ENCODE measurements around the gene C5orf47. TPM values are rescaled to one million over a fixed set of nuclear protein-coding genes. Genes with fewer than 3 reads are reported as not detected.

C5orf47 gene
- total RNA-seq, 1 experiment from 2014 or later = 0.09 TPM

DNA sequence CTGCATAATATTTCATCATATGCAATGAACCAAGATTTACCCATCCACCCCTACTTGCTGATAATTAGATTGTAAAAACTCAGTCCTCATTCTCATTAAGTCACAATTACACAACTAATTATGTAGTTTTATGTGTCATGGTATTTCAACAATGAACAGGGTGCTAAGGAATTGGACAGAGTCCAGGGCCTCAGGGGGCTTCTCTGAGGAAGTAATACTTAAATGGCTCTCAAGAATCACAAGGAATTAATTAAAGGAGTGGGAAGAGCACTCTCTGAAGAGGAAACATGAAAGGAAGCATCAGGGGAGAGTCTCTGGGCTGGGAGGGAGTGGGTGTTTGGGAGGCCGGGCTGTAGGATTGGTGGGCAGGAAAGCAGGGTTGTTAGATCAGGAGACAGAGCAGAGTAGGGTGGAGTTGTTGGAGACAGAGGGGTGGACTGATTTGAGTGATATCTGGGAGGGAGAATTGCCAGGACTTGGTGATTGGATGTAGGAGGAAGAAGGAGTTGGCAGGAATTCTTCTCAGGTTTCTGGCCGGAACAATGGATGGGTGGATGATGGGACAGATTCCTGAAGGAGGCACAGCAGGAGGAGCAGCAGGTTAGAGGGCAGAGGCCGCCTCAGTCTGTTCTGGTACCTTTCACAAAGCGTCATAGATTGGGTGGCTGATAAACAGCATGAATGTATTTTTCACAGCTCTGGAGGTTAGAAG, 33.6 kb downstream of the C5orf47 start:
- Histone ChIP-seq H4K91ac (ENCODE audit: insufficient read length, low read depth, low read length) (no peak overlapping the region), H3K4me2 (ENCODE audit: insufficient read depth, insufficient read length, low read length) (no peak overlapping the region), H2BK5ac (ENCODE audit: insufficient read length, low read length) (no peak overlapping the region), H3K4me1 (ENCODE audit: insufficient read depth, low read length) (no peaks in the 10 kb centered on the region), H3K27me3 (ENCODE audit: insufficient read depth, low read length) (no peaks in the 10 kb centered on the region), H3K18ac (ENCODE audit: insufficient read length, low read depth, low read length) (no peak overlapping the region), H3K9ac (ENCODE audit: extremely low read depth, insufficient read length, low read length) (no peak overlapping the region), H3K23me2 (ENCODE audit: insufficient read length, low read depth, low read length, poor library complexity, severe bottlenecking) (no peaks in the 10 kb centered on the region), H2BK15ac (ENCODE audit: low read depth, low read length) (no peak overlapping the region), H3K4ac (ENCODE audit: low read depth, low read length) (no peak overlapping the region), H3K79me1 (ENCODE audit: insufficient read depth, low read depth, low read length, poor library complexity, severe bottlenecking) (no peaks in the 10 kb centered on the region), H3K79me2 (ENCODE audit: insufficient read depth, low read length) (no peaks in the 10 kb centered on the region), H3K9me3 (ENCODE audit: control insufficient read depth, low read depth, low read length) (no peaks in the 10 kb centered on the region), H2BK120ac (ENCODE audit: low read depth, low read length, poor library complexity, severe bottlenecking) (no peak overlapping the region), H2BK12ac (ENCODE audit: insufficient read length, low read depth, low read length) (no peak overlapping the region), H3K27ac (ENCODE audit: insufficient read length, low read depth, low read length) (no peak overlapping the region), H4K5ac (ENCODE audit: insufficient read length, low read depth, low read length) (no peak overlapping the region), H4K20me1 (ENCODE audit: control insufficient read depth, insufficient read depth, insufficient read length) (no peaks in the 10 kb centered on the region), H3K23ac (ENCODE audit: insufficient read length, low read depth, low read length) (no peak overlapping the region), H3K56ac (ENCODE audit: insufficient read length, low read depth, low read length) (no peak overlapping the region), H2AFZ (ENCODE audit: low read length) (no peak overlapping the region), H2AK5ac (ENCODE audit: insufficient read length, low read length) (no peak overlapping the region), H3T11ph (ENCODE audit: low read length) (no peak overlapping the region), H4K8ac (replicated peaks; ENCODE audit: insufficient read length, low read depth, low read length) (no peak overlapping the region), H2BK20ac (ENCODE audit: low read depth, low read length, poor library complexity, severe bottlenecking) (no peak overlapping the region), H3K14ac (ENCODE audit: insufficient read depth, low read length) (no peak overlapping the region; the same call in 1 of the 2 replicates)
- Mint-ChIP-seq H3K4me3 (peak overlapping the region in 1 of 2 experiments; percentile 28; a peak in 2 of 5 replicates), H3K4me1 (peaks cover 20 to 25% of the 10 kb centered on the region in 2 experiments), H3K27me3 (ENCODE audit: low read depth) (peaks cover 6% of the 10 kb centered on the region), H3K36me3 (ENCODE audit: insufficient read depth in 1 of 3, low read depth in 3 of 3) (peaks cover 0 to 21% (median 0%) of the 10 kb centered on the region in 3 experiments; a peak in 3 of 7 replicates), H3K27ac (peak overlapping the region in 2 of 3 experiments; percentile 12 to 30; a peak in 4 of 7 replicates), H3K9me3 (peaks cover 5 to 15% of the 10 kb centered on the region in 2 experiments; a peak in 4 of 5 replicates)
- no CpG with 5 or more reads among the region's 4 CpGs for WGBS (ENCODE audit: extremely low coverage, insufficient read length, low lambda C conversion rate)
- DNase-seq = peak; percentile 58
- TF ChIP-seq, protein P1, sequence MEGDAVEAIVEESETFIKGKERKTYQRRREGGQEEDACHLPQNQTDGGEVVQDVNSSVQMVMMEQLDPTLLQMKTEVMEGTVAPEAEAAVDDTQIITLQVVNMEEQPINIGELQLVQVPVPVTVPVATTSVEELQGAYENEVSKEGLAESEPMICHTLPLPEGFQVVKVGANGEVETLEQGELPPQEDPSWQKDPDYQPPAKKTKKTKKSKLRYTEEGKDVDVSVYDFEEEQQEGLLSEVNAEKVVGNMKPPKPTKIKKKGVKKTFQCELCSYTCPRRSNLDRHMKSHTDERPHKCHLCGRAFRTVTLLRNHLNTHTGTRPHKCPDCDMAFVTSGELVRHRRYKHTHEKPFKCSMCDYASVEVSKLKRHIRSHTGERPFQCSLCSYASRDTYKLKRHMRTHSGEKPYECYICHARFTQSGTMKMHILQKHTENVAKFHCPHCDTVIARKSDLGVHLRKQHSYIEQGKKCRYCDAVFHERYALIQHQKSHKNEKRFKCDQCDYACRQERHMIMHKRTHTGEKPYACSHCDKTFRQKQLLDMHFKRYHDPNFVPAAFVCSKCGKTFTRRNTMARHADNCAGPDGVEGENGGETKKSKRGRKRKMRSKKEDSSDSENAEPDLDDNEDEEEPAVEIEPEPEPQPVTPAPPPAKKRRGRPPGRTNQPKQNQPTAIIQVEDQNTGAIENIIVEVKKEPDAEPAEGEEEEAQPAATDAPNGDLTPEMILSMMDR (conservative IDR thresholded peaks at IDR 0.05) = no peak
